Measurements from ENCODE around the gene TMEM109. TPM values are rescaled to one million over a fixed set of nuclear protein-coding genes. Genes with fewer than 3 reads are reported as not detected.

The TMEM109 gene
- total and polyA plus RNA-seq, 2 of the 4 experiments (the other 2 are of a cell fraction): 15.1 to 69.7 TPM

DNA sequence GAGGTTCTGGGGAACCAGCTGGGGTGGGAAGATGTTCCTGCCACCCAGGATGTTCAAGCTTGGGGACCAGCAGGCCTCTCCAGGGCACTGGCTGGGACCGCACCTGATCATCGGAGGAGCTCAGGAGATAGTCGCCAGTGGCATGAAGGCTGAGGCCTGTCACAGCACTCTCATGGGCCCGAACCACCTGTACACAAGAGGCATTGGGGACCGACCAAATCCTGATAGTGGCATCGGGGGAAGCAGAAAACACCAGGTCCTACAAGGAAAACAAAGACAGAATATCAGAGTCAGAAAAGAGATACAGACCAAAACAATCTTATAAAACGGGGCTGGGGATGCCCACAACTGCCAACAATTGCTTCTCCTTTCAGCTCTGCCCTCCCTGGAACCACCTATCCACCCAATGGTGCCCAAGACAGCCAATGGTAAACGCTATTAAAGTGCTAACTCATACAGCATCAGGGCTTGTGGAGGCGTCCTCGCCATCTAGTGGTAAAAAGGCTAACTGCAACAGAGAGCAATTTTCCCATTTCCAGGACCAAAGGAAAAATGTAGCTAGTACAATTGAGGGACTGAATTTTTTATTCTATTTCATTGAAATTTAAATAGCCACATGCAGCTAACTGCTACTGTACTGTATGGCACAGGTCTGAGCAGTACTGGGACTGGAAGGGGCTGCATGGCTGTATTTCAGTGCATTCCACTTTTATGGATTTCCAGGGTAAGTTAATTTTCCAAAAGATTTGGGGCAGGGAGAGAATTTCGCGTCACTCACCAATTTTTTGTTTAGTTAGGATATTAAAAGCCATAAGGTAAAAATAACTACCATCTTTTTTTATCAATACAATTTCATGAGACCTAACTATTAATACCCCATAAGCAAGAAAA lies 14.7 kb upstream of the TMEM109 start:
- Histone ChIP-seq H4K20me1 (ENCODE audit: insufficient read depth, low read length) (peaks cover 16% of the 10 kb centered on the region), H3K27me3 (ENCODE audit: control insufficient read depth, insufficient read depth, low read length) (no peaks in the 10 kb centered on the region), H4K91ac (ENCODE audit: insufficient read depth, low read depth, low read length) (no peak overlapping the region), H4K5ac (ENCODE audit: low read depth, low read length) (no peak overlapping the region), H3K36me3 (ENCODE audit: control insufficient read depth, insufficient read depth, low read length) (peaks cover 56% of the 10 kb centered on the region), H2BK15ac (ENCODE audit: low read depth, low read length) (no peak overlapping the region), H3K4me1 (ENCODE audit: control insufficient read depth, insufficient read depth, low read length) (no peaks in the 10 kb centered on the region), H3K56ac (ENCODE audit: extremely low read depth, insufficient read depth, low read length) (no peak overlapping the region), H2BK20ac (ENCODE audit: low read depth, low read length) (no peak overlapping the region), H4K8ac (ENCODE audit: low read depth in 2 of 2, low read length in 2 of 2) (no peak overlapping the region), H2AFZ (replicated peaks; ENCODE audit: low read length, poor library complexity) (peak overlapping the region; percentile 14), H3K4me2 (ENCODE audit: low read depth, low read length) (no peak overlapping the region), H3K4ac (ENCODE audit: low read depth, low read length) (no peak overlapping the region), H3K4me3 (ENCODE audit: insufficient read depth, low read depth, low read length) (no peak overlapping the region), H3K14ac (replicated peaks; ENCODE audit: low read depth, low read length) (no peak overlapping the region), H2AK5ac (ENCODE audit: low read depth, low read length) (no peak overlapping the region), H3K9me1 (ENCODE audit: insufficient read depth, low read length) (no peaks in the 10 kb centered on the region), H2AK9ac (replicated peaks; ENCODE audit: low read depth, low read length, poor library complexity) (no peak overlapping the region), H2BK120ac (ENCODE audit: low read depth, low read length) (no peak overlapping the region), H3K27ac (ENCODE audit: insufficient read depth, low read length) (no peak overlapping the region), H2BK5ac (ENCODE audit: low read depth, low read length, poor library complexity, severe bottlenecking) (no peak overlapping the region), H3K9ac (ENCODE audit: low read depth, low read length) (no peak overlapping the region), H3K9me3 (ENCODE audit: control insufficient read depth, insufficient read depth, low read length) (no peaks in the 10 kb centered on the region), H3K23ac (ENCODE audit: low read depth, low read length) (no peak overlapping the region), H3K18ac (ENCODE audit: low read depth, low read length) (no peak overlapping the region), H3K79me1 (ENCODE audit: low read depth in 1 of 2, low read length in 2 of 2) (peaks cover 2 to 30% of the 10 kb centered on the region in 2 experiments; a peak in 3 of 4 replicates)
- BruUV-seq (replicated peaks): no TSS peak
- CTCF ChIA-PET: interaction anchor here (0.6 to 2.0 kb wide), 15 partner anchors 10 to 276 kb away, joined by 3 to 24 read pairs (median 4); no protein-coding TSS in a partner anchor
- intact Hi-C loops (cut with micrococcal nuclease): loop anchor here (1.0 kb wide), 2 partner anchors 68 to 124 kb away; no protein-coding TSS in a partner anchor
- dilution Hi-C loops (cut with HindIII; ENCODE audit: low sequenced_read_pairs, unreplicated experiment): no loop called here
- POLR2A ChIA-PET (ENCODE audit: unreplicated experiment): no interaction called here
- peak; percentile 73 for DNase-seq
- ATAC-seq (ENCODE audit: low read depth): peak; percentile 99
- 75% methylated on average over 4 of the region's 12 CpGs; no CpG with 5 or more reads in 1 of the 2 experiments for WGBS, 2 experiments (ENCODE audit: extremely low coverage in 2 of 2, insufficient read length in 1 of 2)
- in situ Hi-C loops (cut with MboI; ENCODE audit: low sequenced_read_pairs): loop anchor here (5.0 kb wide), 1 partner anchor 122 kb away; no protein-coding TSS in a partner anchor
- TF ChIP-seq MAFK (IDR thresholded peaks at IDR 0.05; ENCODE audit: low read depth, low read length) (peak; percentile 69), RAD21 (IDR thresholded peaks at IDR 0.05; ENCODE audit: low read length) (peak; percentile 76), CHD1 (IDR thresholded peaks at IDR 0.05; ENCODE audit: low read depth, low read length) (no peak), RFX5 (IDR thresholded peaks at IDR 0.05; ENCODE audit: low read depth, low read length) (no peak), BHLHE40 (IDR thresholded peaks at IDR 0.05; ENCODE audit: low read depth, low read length) (no peak), CEBPB (IDR thresholded peaks at IDR 0.05; ENCODE audit: low read depth, low read length) (no peak), NFE2L2 (IDR thresholded peaks at IDR 0.05; ENCODE audit: low read depth, low read length) (peak; percentile 81), ELK1 (IDR thresholded peaks at IDR 0.05; ENCODE audit: borderline replicate concordance, low read depth, low read length) (no peak), SMC3 (IDR thresholded peaks at IDR 0.05; ENCODE audit: low read depth, low read length) (peak; percentile 90), RCOR1 (IDR thresholded peaks at IDR 0.05; ENCODE audit: insufficient replicate concordance, low read length) (no peak), POLR2A (IDR thresholded peaks at IDR 0.05; ENCODE audit: low read depth, low read length) (no peak), FOS (IDR thresholded peaks at IDR 0.05; ENCODE audit: low read depth, low read length) (no peak), MAZ (IDR thresholded peaks at IDR 0.05; ENCODE audit: borderline replicate concordance, low read depth, low read length) (no peak)
- TF ChIP-seq, protein P1, sequence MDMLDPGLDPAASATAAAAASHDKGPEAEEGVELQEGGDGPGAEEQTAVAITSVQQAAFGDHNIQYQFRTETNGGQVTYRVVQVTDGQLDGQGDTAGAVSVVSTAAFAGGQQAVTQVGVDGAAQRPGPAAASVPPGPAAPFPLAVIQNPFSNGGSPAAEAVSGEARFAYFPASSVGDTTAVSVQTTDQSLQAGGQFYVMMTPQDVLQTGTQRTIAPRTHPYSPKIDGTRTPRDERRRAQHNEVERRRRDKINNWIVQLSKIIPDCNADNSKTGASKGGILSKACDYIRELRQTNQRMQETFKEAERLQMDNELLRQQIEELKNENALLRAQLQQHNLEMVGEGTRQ (IDR thresholded peaks at IDR 0.05; ENCODE audit: low read depth, low read length): no peak
